Caco-2 (cell line): Measurements from ENCODE around the gene SUV39H2. TPM values are rescaled to one million over a fixed set of nuclear protein-coding genes. Genes with fewer than 3 reads are reported as not detected.
"Not testable (repeated sequence)": the region's sequence is repeated elsewhere in the genome, so short reads cannot be mapped to it uniquely, and the experiment has no call there.

Source experiments
- BruUV-seq: library from RNA; stranded (reverse); fragments of 400-500 nt; replicated peaks from 2 replicates; lab custom pipeline; 2021; lab: Mats Ljungman, UMichigan
- CTCF ChIA-PET: fragments of 300-600 bp; sonication (Branson Sonifier 250); formaldehyde crosslinking; loops from one replicate; lab custom pipeline; 2022; ENCODE audit warnings: antibody characterized with exemption; lab: Charles Lee
- POLR2A ChIA-PET: fragments of 300-600 bp; sonication (Branson Sonifier 250); formaldehyde crosslinking; loops from one replicate; lab custom pipeline; 2022; ENCODE audit warnings: antibody characterized with exemption; lab: Charles Lee
- DNase-seq, 2 experiments: peaks; one replicate each; pipeline versions ENCODE4 v3.0.0 to v3.0.0-alpha.2; 2020 to 2022
- H3K27me3 ChIP-seq: replicated peaks from 2 replicates; pipeline ENCODE4 v1.6.0; 2011; ENCODE audit warnings: low read length; ENCODE audit not compliant: control insufficient read depth, insufficient read depth
- H3K36me3 ChIP-seq: 2 replicates; pipeline ENCODE4 v1.5.1; 2011; ENCODE audit warnings: low read length; ENCODE audit not compliant: control insufficient read depth, insufficient read depth
- H3K4me1 ChIP-seq: fragments of 250-450 bp; sonication (Bioruptor Pico); 2 replicates; pipeline ENCODE4 v1.5.1; 2020; ENCODE audit warnings: mild to moderate bottlenecking
- H3K4me3 ChIP-seq: 2 replicates; pipeline ENCODE4 v1.5.1; 2011; ENCODE audit warnings: low read depth, mild to moderate bottlenecking, control low read depth, low read length
- H3K9me3 ChIP-seq: fragments of 250-450 bp; sonication (Bioruptor Pico); 2 replicates; pipeline ENCODE4 v1.5.1; 2020; ENCODE audit warnings: mild to moderate bottlenecking, moderate library complexity
- H3K27ac Mint-ChIP-seq: one replicate; pipeline ENCODE4 v1.8.0; 2022; ENCODE audit warnings: mixed read lengths; ENCODE audit not compliant: unreplicated experiment
- H3K27me3 Mint-ChIP-seq: one replicate; pipeline ENCODE4 v1.8.0; 2022; ENCODE audit warnings: mixed read lengths; ENCODE audit not compliant: insufficient read depth, unreplicated experiment
- H3K36me3 Mint-ChIP-seq: one replicate; pipeline ENCODE4 v1.8.0; 2022; ENCODE audit warnings: mild to moderate bottlenecking, mixed read lengths; ENCODE audit not compliant: insufficient read depth, unreplicated experiment
- H3K4me1 Mint-ChIP-seq: one replicate; pipeline ENCODE4 v1.8.0; 2022; ENCODE audit warnings: low read depth, mixed read lengths; ENCODE audit not compliant: unreplicated experiment
- H3K4me3 Mint-ChIP-seq: one replicate; pipeline ENCODE4 v1.8.0; 2022; ENCODE audit warnings: mild to moderate bottlenecking, moderate library complexity, mixed read lengths; ENCODE audit not compliant: unreplicated experiment
- H3K9me3 Mint-ChIP-seq: one replicate; pipeline ENCODE4 v1.8.0; 2022; ENCODE audit warnings: mixed read lengths; ENCODE audit not compliant: unreplicated experiment
- CTCF ChIP-seq, 2 experiments: fragments of 200-600 bp in 1 of 2; IDR thresholded peaks; 1 replicate in 1 of 2; 2 replicates in 1 of 2; pipeline versions ENCODE4 v1.5.1 to v1.8.0; 2011 to 2022; ENCODE audit warnings: antibody characterized with exemption in 1 of 2, control low read depth in 1 of 2, inconsistent platforms in 1 of 2, low read depth in 1 of 2, low read length in 1 of 2, mild to moderate bottlenecking in 1 of 2, moderate library complexity in 1 of 2; ENCODE audit not compliant: insufficient read depth in 1 of 2, severe bottlenecking in 1 of 2, unreplicated experiment in 1 of 2
- intact Hi-C: fragments of 100-400 bp; cut with micrococcal nuclease; formaldehyde crosslinking; loops from one replicate; pipeline ENCODE4 v1.10.0; 2022; ENCODE audit not compliant: unreplicated experiment
- total RNA-seq: library from RNA; stranded (reverse); gene quantifications from 2 replicates; pipeline ENCODE4 v1.2.3, GENCODE V29; 2022

SUV39H2 gene
- total RNA-seq, 1 experiment from 2014 or later = 60.4 TPM

GRCh38 chr10:14904864-14905263 is 26.2 kb downstream of the SUV39H2 start:
- DNase-seq = no peak
- no peaks in the 10 kb centered on the region for H3K4me1 Mint-ChIP-seq
- intact Hi-C loops = no loop called here
- no peaks in the 10 kb centered on the region for H3K27me3 ChIP-seq
- no peaks in the 10 kb centered on the region for H3K4me1 ChIP-seq
- TF ChIP-seq CTCF (IDR thresholded peaks at IDR 0.05; ENCODE audit: insufficient read depth in 1 of 2, low read depth in 1 of 2, low read length in 1 of 2, severe bottlenecking in 1 of 2, unreplicated experiment in 1 of 2) = no peak
- POLR2A ChIA-PET = no interaction called here
- peaks cover 89% of the 10 kb centered on the region for H3K36me3 Mint-ChIP-seq
- H3K9me3 Mint-ChIP-seq = no peaks in the 10 kb centered on the region
- no peak overlapping the region for H3K27ac Mint-ChIP-seq
- no TSS peak for BruUV-seq
- peaks cover 4% of the 10 kb centered on the region for H3K36me3 ChIP-seq
- H3K9me3 ChIP-seq = no peaks in the 10 kb centered on the region
- H3K4me3 Mint-ChIP-seq = no peak overlapping the region
- CTCF ChIA-PET = no interaction called here
- no peak overlapping the region for H3K4me3 ChIP-seq
- no peaks in the 10 kb centered on the region for H3K27me3 Mint-ChIP-seq

- BruUV-seq = no TSS peak
- CTCF ChIA-PET = no interaction called here
- H3K36me3 Mint-ChIP-seq = peaks cover 91% of the 10 kb centered on the region
Measured at GRCh38 chr10:14905890-14906289, 27.2 kb downstream of the SUV39H2 start.

GRCh38 chr10:14906765-14907164 is 28.1 kb downstream of the SUV39H2 start:
- Histone ChIP-seq H3K9me3 (no peaks in the 10 kb centered on the region), H3K36me3 (peaks cover 8% of the 10 kb centered on the region), H3K4me1 (no peaks in the 10 kb centered on the region), H3K4me3 (no peak overlapping the region), H3K27me3 (no peaks in the 10 kb centered on the region)
- no peak for DNase-seq
- intact Hi-C loops = no loop called here
- peaks cover 6% of the 10 kb centered on the region for H3K4me1 Mint-ChIP-seq
- no TSS peak for BruUV-seq
- peaks cover 91% of the 10 kb centered on the region for H3K36me3 Mint-ChIP-seq
- H3K27ac Mint-ChIP-seq = no peak overlapping the region
- H3K4me3 Mint-ChIP-seq = no peak overlapping the region
- peaks cover 13% of the 10 kb centered on the region for H3K9me3 Mint-ChIP-seq
- no peak for TF ChIP-seq CTCF (IDR thresholded peaks at IDR 0.05; ENCODE audit: insufficient read depth in 1 of 2, low read depth in 1 of 2, low read length in 1 of 2, severe bottlenecking in 1 of 2, unreplicated experiment in 1 of 2)
- H3K27me3 Mint-ChIP-seq = no peaks in the 10 kb centered on the region
- ChIA-PET CTCF (no interaction called here), POLR2A (no interaction called here)

More at GRCh38 chr10:14905890-14906289, 27.2 kb downstream of the SUV39H2 start:
- no peak overlapping the region for H3K4me3 ChIP-seq
- Mint-ChIP-seq H3K4me3 (no peak overlapping the region), H3K4me1 (peaks cover 4% of the 10 kb centered on the region), H3K27ac (no peak overlapping the region), H3K27me3 (no peaks in the 10 kb centered on the region), H3K9me3 (peaks cover 4% of the 10 kb centered on the region)
- intact Hi-C loops = no loop called here
- POLR2A ChIA-PET = no interaction called here
- peaks cover 6% of the 10 kb centered on the region for H3K36me3 ChIP-seq
- no peaks in the 10 kb centered on the region for H3K27me3 ChIP-seq
- no peak for TF ChIP-seq CTCF (IDR thresholded peaks at IDR 0.05; ENCODE audit: insufficient read depth in 1 of 2, low read depth in 1 of 2, low read length in 1 of 2, severe bottlenecking in 1 of 2, unreplicated experiment in 1 of 2)
- H3K4me1 ChIP-seq = no peaks in the 10 kb centered on the region
- H3K9me3 ChIP-seq = no peaks in the 10 kb centered on the region
- no peak for DNase-seq

GRCh38 chr10:14907591-14907990 is 28.9 kb downstream of the SUV39H2 start:
- CTCF ChIA-PET, H3K4me3 Mint-ChIP-seq, H3K4me1 Mint-ChIP-seq, H3K36me3 ChIP-seq, H3K27ac Mint-ChIP-seq, POLR2A ChIA-PET, BruUV-seq, intact Hi-C loops, H3K4me1 ChIP-seq, H3K9me3 ChIP-seq, H3K27me3 Mint-ChIP-seq, DNase-seq, H3K4me3 ChIP-seq, H3K27me3 ChIP-seq: not testable (repeated sequence)
- Mint-ChIP-seq H3K9me3 (peaks cover 16% of the 10 kb centered on the region), H3K36me3 (peaks cover 97% of the 10 kb centered on the region)
